Measurements from ENCODE around the gene PRICKLE1.

- TF ChIP-seq, protein P1, sequence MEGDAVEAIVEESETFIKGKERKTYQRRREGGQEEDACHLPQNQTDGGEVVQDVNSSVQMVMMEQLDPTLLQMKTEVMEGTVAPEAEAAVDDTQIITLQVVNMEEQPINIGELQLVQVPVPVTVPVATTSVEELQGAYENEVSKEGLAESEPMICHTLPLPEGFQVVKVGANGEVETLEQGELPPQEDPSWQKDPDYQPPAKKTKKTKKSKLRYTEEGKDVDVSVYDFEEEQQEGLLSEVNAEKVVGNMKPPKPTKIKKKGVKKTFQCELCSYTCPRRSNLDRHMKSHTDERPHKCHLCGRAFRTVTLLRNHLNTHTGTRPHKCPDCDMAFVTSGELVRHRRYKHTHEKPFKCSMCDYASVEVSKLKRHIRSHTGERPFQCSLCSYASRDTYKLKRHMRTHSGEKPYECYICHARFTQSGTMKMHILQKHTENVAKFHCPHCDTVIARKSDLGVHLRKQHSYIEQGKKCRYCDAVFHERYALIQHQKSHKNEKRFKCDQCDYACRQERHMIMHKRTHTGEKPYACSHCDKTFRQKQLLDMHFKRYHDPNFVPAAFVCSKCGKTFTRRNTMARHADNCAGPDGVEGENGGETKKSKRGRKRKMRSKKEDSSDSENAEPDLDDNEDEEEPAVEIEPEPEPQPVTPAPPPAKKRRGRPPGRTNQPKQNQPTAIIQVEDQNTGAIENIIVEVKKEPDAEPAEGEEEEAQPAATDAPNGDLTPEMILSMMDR (IDR thresholded peaks at IDR 0.05; ENCODE audit: low read length): no peak
- no peak for TF ChIP-seq EZH2 (IDR thresholded peaks at IDR 0.05; ENCODE audit: borderline replicate concordance, low read length)
Measured at GRCh38 chr12:42507081-42507480, 82.5 kb downstream of the PRICKLE1 start.

Measured in OCI-LY1 (cell line).